ENCODE results near the gene VHLL.

Gene VHLL

DNA sequence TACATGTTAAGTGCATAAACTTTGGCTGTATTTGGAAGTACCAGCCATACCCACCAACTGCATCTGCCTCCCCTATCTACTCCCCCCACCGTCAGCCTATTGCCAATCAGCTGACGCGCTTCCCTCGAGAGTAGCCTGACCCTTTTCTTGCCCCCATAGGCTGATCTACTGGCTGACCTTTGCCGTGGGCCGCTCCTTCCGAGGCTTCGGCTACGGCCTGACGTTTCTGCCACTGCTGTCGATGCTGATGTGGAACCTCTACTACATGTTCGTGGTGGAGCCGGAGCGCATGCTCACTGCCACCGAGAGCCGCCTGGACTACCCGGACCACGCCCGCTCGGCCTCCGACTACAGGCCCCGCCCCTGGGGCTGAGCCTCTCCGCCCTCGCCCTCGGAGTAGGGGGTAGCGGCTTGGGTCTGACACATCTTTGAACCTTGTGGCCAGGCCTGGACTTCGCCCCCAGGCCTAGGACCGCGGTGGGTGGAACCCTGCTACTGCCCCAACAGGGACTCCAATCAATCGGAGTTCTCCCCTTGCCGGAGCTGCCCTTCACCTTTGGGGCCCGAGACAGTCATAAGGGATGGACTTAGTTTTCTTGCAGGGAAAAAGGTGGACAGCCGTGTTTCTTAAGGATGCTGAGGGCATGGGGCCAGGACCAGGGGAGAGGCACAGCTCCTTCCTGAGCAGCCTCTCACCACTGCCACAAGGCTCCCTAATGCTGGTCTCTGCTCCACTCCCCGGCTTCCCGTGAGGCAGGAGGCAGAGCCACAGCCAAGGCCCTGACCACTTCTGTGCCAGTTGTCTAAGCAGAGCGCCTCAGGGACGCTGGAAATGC, 7.7 kb downstream of the VHLL start:
- DNase-seq = peak; percentile 15 to 89 (median 72)

DNA sequence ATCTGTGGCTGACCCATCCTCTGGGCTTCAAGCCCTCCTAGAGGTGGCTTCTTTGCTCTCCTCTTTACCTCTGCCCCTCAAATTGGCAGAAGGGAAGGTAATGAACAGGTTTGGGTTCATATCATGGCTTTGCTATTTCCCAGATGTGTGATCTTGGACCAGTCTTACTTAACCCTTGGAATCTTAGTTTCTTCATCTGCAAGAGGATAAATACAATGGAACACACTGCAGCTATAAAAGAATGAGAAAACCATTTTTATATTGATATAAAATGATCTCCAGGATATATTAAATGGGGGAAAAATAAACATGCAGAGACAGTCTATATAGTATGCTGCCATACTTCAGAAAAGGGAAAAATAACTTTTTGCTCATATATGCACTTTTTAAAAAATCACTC, 9.2 kb downstream of the VHLL start:
- no peak for DNase-seq

GRCh38 chr1:156286061-156286460, 13.0 kb downstream of the VHLL start:
- DNase-seq = no peak

GRCh38 chr1:156285437-156285836, 13.7 kb downstream of the VHLL start:
- no peak for DNase-seq

DNA sequence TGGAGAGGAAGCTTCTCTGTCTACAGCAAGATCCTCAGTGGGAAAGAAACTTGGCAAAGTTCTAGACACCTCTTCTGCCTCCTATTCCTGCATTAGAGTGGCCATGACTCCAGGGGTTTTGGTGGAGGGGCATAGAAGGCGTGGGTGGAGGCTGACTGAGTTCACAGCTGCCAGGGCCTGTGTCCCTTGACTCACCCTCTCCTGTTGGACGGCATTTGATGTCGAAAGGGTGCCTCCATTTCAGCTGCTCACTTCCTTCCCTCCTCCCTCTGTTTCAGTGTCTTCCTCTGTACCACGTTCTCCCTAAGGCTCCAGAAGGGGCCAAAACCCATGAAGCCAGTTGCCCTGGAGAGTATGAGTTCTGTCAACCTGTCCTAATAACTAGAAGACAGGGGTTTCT, 14.3 kb downstream of the VHLL start:
- DNase-seq = no peak

GRCh38 chr1:156284112-156284511, 15.0 kb downstream of the VHLL start, which contains the start of gene TMEM79:
TMEM79 (plus strand) TSS chr1:156284325; CDS start chr1:156285227, 902 bp downstream.
- no peak for DNase-seq

DNA sequence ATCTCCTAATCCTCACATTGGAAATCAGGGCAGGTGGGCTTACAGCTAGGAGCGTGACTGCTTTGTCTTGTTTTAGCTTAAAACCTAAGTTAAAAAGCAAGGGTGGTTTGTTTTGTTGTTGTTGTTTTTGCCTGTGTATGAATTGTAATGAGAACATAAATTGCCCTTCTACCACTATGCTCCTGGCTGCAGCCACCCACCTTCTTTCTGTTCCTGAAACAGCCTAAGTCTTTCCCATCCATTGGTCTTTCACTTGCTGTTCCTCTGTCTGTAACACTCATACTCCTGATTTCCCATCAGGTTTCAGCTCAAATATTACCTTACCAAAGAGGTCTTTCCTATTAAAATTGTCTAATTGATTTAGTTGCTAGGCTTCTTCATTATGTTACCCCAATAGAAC, 15.6 kb downstream of the VHLL start:
- no peak for DNase-seq

- peak; percentile 41 to 97 (median 91) for DNase-seq
Measured at GRCh38 chr1:156282479-156283222, 16.5 kb downstream of the VHLL start, which contains the start of gene SMG5. SMG5 (minus strand) TSS chr1:156282825; CDS start chr1:156282680, 145 bp downstream.

DNA sequence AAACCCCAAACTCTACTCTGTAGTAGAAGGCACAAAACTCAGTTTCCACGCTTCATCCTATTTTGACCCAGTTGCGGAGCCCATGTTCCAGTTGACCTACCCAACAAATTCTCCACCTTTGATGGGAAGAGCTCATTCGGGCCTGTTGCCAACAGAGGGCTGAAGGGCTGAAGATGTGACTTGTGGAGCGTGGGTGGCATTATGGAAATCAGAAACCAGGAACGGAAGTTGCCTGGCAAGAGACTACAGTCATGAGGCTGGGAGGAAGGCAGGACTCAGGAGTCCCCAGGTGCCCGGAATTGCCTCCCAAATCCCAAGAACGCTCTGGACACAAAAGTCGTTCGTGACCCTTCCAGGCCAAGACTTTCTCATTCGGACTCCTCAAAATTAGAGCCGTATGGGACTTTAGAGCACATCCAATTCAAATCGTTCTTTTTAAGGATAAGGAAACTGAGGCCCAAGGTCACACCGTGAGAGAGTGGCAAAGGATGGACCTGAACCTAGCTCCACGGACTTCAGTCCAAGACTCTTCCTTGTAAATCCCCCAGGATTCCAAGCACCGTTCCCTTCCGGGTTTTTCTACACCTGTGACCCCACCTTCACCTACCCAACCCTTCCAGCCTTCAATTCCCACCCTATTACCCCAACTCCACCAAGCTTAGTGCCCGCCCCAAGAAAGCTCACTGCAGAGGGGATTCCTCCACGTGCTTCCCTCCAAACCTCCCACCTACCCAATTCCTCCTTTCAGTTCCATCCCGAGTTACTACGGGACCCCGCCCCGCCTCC, 17.2 kb downstream of the VHLL start:
- peak in 1 of 56 donors; percentile 14 for DNase-seq

DNA sequence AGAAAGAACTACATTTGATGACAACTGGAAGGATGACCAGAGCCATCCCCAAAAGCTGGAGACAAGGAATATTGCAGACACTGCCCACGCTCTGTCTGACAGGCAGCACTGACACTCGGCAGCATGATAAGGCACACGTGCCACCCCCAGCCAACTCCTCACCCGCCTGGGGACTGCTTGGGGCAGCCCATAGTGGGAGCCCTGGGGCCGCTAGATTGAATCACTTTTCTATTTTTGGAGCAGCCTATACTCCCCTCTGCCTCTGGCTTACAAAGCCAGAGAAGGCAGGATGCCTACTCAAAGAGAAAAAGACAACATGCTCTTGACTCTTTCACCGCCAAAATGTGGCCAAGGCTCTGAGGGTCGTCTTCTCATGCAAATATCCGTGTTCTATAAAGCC, 17.8 kb downstream of the VHLL start:
- peak in 7 of 56 donors; percentile 13 to 26 (median 20) for DNase-seq

DNA sequence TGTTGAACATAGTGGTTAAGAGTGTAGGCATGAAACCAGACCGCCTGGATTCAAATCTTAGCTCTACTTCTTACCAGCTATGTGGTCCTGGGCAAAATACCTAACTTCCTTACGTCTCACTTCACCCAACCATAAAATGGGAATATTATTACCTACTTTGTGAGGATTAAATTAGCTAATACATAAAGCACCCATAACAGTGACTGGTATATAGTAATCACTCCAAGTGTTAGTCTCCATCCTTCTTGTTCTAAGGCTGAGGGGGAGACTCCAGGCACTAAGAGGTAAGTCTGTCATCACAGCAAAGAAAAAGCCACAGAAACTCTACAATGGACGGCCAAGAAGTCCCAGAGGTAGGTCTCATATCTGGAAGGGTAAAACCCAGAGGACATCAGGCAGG, 19.3 kb downstream of the VHLL start:
- DNase-seq = no peak

- DNase-seq = no peak
Measured at GRCh38 chr1:156276966-156277381, 22.1 kb downstream of the VHLL start.

- no peak for DNase-seq
Measured at GRCh38 chr1:156276532-156276931, 22.6 kb downstream of the VHLL start.

GRCh38 chr1:156270314-156270713, 28.8 kb downstream of the VHLL start:
- DNase-seq = no peak

- DNase-seq = no peak
Measured at GRCh38 chr1:156268336-156268735, 30.8 kb downstream of the VHLL start.

GRCh38 chr1:156266051-156266450, 33.1 kb downstream of the VHLL start:
- no peak for DNase-seq

DNA sequence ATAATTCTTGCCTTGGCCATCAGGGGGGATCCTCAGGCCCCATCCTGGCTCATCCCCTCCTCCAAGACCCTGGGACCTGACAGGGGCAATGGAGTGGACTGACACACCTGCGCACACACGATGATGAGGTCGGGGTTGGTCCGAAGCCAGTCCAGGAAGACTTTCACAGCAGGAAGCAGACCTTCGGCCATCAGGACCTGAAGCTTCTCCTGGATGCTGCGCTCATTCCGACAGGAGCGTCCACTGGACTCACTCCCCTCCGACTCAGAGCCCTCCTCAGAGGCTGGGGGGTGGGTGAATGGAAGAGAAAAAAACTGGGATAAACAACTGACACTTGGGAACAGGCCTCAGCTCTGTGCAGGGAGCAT, 35.8 kb downstream of the VHLL start:
- no peak for DNase-seq

- no peak for DNase-seq
Measured at GRCh38 chr1:156262461-156263287, 36.4 kb downstream of the VHLL start.

DNA sequence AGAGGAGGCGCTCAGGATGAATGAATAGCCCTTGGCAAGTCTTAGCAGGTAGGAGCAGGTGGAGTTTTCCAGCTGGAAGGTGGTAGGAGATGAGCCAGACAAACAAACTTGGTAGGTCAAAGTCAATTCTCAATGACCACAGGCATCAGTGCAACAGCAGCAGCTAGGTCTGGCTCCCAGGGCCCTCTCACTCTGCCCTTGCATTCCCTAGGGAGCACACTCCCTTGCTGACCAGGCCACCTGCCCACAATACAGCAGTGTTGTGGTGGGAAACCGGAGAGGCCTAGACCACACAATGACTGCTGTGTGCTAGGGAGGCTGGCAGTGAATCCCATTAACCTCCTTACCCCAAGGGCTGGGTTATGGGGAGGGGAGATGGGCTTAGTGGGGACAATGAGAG, 38.2 kb downstream of the VHLL start:
- peak in 27 of 56 donors; percentile 17 to 72 (median 44) for DNase-seq

DNA sequence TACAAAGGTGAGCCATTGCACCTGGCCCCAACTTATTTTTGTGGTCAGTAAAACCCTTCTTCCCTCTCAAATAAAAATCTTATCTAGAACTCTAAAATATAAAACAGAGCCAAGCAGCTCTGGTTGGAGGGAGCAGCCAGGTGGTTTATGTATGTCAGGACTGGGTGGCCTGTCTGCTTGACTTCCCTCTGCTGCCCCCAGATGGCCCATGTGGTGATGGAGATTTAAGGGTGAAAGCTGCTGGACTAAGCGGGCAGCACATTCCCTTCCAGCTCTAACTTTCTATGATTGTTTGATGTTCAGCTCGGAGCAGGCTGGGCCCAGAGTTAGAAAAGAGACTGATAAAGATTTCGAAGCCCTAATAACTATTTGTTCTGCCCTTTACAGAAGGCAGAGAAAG, 39.3 kb downstream of the VHLL start:
- peak in 26 of 56 donors; percentile 18 to 72 (median 39) for DNase-seq

GRCh38 chr1:156258859-156259258, 40.2 kb downstream of the VHLL start:
- DNase-seq = no peak

Data from amygdala (tissue), 56 donors.